GM21390 (cell line): ENCODE measurements around the gene PELI2.

Experiments used
- ATAC-seq: cut with Tn5 transposase; IDR thresholded peaks from one replicate; pipeline ENCODE4 v1.9.1; 2021; ENCODE audit not compliant: unreplicated experiment

Gene PELI2

DNA sequence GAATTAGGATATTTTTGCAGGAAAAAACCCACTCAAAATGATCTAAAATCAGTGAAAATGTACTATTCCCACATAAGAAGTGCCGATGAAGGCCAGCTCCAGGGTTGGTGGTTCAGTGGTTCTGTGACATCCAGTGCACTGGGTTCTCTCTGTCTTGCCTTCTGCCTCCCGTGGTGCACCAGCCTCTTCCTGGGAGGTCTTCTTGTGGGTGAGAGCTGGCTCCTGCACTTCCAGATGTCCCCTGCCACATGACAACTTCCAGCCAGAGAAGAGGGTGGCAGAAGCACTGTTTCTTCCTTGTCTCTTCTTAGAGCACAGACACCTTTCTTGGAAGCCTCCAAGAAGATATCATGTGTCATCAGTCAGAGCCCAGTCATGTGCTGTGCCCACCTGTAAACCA lies 170.9 kb downstream of the PELI2 start:
- no peak for ATAC-seq

- no peak for ATAC-seq
Observed at GRCh38 chr14:56290195-56290594, 172.0 kb downstream of the PELI2 start.

GRCh38 chr14:56292970-56293369 lies 174.8 kb downstream of the PELI2 start:
- ATAC-seq = no peak

- ATAC-seq = no peak
Observed at GRCh38 chr14:56293506-56293905, 175.3 kb downstream of the PELI2 start.

GRCh38 chr14:56294128-56294527 lies 175.9 kb downstream of the PELI2 start:
- no peak for ATAC-seq

- ATAC-seq = no peak
Observed at GRCh38 chr14:56295743-56296142, 177.5 kb downstream of the PELI2 start.

DNA sequence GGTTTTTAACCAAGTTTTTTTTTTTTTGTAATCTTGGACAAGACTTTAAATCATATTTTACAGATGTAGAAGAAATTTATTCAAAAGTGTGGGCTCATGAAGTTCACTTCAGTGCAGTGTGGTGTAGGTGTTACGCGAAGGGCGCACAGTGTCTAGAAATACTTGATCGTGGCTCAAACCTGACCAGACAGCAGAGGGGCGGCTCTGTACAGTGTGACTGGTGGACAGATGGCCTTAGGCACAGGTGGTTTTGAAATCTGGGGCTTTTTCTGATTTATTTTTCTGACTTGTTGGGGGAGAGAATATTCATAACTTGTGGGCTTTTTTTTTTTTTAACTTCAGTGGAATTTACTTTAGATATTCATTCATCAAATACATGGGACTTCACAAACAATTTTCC lies 179.2 kb downstream of the PELI2 start:
- ATAC-seq = no peak

DNA sequence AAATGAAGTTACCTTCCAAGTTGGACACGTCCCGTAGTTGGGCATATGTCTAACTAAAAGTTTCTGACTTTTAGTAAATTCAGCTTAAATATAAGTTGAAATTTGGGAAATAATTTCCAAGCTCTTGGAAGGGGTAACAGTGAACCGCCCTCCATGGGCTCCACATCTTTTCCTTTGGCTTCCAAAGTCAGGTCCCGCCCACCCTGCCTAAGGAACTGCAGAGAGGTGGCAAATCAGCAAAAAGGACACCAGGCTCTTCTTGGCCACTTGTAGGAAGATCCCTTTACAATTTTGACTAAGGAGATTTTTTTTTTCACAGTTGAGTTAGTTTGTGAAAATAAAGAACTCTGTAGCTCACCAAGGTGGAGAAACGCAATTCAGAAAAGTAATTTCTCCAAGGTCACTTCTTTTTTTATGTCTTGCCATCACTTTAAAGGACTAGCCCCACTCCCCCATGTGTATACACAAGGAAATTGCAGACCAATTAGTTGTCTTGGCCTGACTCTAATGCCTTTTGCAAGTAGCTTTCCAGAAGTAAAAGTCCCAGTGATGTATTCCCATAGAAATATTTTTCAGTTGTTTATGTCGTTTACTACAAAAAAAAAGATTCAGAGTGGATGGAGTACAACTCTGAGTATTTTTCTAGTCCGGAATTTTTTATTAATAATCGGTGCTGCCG lies 181.2 kb downstream of the PELI2 start:
- ATAC-seq = no peak

DNA sequence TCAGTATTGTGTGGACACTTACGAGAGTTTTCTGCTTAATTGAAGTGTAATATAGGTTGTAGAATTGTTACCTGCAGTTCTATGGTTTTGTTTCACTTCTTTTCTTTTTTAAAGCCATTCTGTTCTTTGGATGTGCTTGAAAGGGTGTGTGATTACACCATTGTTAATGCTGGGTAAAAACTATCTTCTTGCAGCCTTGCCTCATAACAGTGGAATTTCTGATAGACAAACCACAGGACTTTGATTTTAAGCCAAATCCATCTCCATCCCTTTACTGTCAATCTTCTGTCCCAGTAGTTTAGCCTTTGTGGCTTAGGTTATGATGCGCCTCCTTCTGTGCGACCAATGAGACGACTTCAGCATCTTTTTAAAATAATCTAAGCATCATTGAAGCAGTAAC lies 182.3 kb downstream of the PELI2 start:
- no peak for ATAC-seq

- no peak for ATAC-seq
Observed at GRCh38 chr14:56304456-56304855, 186.2 kb downstream of the PELI2 start.

- no peak for ATAC-seq
Observed at GRCh38 chr14:56309198-56309597, 191.0 kb downstream of the PELI2 start.

- no peak for ATAC-seq
Observed at GRCh38 chr14:56310643-56311042, 192.4 kb downstream of the PELI2 start.

GRCh38 chr14:56313789-56314188 lies 195.6 kb downstream of the PELI2 start:
- no peak for ATAC-seq

- no peak for ATAC-seq
Observed at GRCh38 chr14:56318393-56319115, 200.3 kb downstream of the PELI2 start.

- ATAC-seq = no peak
Observed at GRCh38 chr14:56321861-56322260, 203.7 kb downstream of the PELI2 start.

GRCh38 chr14:56322531-56322930 lies 204.3 kb downstream of the PELI2 start:
- ATAC-seq = no peak

DNA sequence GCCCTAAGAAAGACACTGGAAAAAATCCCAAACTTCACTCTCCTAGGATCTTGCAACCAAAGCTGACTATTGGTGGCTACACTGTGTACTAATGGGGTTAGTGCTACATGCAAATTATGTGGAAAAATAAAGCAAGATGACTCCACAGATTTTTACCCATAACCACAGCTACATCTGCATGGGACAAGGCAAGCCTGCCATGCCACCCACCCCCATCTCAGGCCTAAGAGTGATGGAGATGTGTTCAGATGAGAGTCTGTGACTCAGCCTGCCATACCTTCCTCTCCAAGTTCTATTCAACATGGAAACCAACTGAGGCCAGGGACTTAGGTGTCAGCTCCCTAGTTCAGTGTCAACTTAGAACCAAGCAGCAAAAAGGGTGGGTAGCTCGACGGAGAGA lies 206.2 kb downstream of the PELI2 start:
- no peak for ATAC-seq

DNA sequence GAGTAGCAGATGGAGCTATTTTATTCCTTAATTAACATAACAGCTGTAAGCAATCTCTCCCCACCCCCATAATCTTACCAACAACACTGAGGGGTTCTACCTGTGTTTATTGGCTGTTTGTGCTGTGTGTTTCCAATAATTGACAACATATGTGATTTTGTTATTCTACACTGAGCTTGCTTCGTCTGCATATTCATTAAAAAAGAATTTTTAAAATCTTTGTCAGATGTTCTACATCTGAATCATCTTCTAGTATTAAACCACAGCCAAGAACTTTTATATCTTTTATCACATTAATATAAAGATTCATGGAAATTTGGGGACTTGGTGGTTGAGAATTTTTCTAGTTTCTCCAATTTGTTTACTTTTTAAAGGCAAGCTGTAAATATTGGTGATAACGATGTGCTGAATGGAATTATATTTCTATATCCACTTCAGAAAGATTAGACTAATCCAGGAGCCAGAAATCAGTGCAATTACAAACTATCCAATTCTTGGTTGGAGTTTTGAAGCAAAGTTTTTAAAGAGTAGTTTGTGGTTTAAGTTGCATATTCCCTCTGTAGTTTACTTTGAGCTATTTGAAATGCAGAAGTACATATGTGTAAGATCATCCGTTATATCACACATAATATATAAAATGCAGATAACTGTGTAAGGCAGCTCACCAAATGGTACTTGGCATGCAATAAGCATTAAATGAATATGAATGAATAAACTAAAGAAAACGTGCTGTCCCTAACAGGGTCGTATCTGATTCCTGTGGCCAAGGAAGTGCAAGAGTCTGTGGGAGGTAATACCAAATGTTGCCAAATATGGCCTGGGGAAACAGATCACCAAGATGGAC lies 206.9 kb downstream of the PELI2 start:
- ATAC-seq = no peak

DNA sequence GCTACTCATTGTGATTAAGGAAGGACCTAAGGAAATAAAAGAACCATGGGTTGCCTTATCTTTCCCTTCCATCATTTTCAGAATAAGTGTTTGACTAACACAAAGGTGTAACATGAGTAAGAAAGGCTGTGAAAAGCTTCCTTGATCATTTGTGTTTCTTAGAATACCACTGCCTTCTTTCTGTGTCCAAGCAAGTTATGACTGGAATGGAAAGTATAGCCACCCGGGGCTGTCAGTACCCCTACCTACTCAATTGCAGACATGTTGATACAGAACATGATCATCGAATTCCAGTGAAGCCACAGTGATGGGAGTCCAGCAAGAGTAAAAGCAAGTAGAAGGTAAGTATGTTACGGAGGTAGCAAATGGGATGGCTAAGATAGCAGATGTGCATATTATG lies 209.8 kb downstream of the PELI2 start:
- ATAC-seq = no peak

- ATAC-seq = no peak
Observed at GRCh38 chr14:56331592-56332216, 213.5 kb downstream of the PELI2 start.
